Measurements from ENCODE around the gene MARCKSL1.

The MARCKSL1 gene

DNA sequence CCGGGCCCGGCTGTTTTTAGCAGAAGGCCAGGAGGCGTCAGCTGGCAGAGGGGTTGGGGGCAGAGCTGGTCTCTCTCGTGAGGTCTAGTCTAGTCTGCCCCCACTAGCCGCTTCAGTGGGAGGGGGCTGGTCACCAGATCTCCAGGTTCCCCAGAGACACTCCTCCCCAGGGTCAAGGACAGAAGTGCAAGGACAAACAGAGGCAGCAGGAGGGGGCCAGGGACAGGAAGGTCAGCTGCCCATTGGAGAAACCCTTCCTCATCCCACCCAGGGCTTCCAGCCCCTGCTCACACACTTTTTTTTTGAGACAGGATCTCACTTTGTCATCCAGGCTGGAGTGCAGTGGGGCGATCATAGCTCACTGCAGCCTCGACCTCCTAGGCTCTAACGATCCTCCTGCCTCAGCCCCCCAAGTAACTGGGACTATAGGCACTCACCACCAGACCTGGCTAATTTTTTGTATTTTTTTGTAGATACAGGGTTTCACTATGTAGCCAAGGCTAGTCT is 16.3 kb upstream of the MARCKSL1 start:
- no peak for DNase-seq

DNA sequence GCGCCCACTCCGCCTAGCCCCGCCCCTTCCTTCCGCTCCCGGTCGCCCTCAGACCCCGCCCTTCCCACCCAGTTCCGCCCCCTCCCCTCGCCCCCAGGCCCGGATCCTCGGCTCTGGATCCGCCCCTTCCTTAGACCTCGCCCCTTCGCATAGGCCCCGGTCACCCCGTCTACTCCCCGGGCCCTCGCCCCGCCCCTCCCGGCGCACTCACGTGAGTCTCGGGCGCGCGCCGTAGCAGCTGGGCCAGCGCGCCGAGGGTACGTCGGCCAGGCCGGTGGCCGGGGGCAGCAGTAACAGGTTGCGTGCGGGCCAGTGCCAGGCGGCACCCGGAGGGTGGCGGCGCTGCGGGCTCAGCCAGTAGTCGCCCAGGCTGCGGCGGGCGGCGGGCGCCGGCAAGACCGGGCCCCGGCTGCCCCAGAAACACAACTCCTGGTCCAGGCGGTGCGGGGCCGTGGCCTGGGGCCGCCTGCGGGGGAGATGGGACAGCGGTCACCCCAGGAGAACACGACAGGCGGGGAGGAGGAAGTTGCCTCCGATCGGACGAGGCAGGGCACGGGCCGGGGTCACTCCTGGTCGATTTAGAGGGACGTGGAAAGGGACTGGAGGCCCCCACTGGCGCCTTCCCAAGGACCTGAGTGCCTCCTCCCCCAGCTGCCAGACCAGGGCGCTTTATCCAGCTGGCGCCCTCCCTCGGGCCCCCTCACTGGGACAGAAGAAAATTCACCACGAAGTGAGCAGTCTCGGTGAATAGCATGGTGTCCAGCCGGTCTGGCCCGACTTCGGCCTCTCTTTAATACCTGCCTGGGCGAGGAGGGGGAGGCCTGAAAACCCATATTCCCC is 15.6 kb upstream of the MARCKSL1 start:
- peak; percentile 87 for DNase-seq

- DNase-seq: no peak
These were observed 14.9 kb upstream of the MARCKSL1 start for GRCh38 chr1:32350785-32351398.

GRCh38 chr1:32349211-32349708 is 13.2 kb upstream of the MARCKSL1 start:
- no peak for DNase-seq

- DNase-seq: no peak
These were observed 10.6 kb upstream of the MARCKSL1 start for GRCh38 chr1:32346532-32347157.

- DNase-seq: no peak
These were observed 9.3 kb upstream of the MARCKSL1 start for GRCh38 chr1:32345289-32345827.

GRCh38 chr1:32342704-32343103 is 6.7 kb upstream of the MARCKSL1 start:
- DNase-seq: no peak

DNA sequence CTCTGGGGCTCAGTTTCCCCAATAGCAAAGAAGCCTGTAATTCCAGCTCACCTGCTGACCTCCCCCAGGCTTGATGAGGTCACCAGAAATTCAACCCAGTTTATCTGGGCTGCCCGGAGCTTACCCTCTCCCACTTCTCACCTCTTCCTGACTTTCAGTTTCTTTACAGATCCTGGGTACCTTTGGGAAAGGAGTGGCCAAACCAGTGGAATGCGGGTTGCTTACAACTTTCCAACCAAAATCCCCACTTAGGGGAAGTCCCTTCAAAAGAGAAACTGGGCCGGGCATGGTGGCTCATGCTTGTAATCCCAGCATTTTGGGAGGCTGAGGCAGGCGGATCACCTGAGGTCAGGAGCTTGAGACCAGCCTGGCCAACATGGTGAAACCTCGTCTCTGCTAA is 5.9 kb upstream of the MARCKSL1 start:
- no peak for DNase-seq

GRCh38 chr1:32341186-32341757 is 5.2 kb upstream of the MARCKSL1 start:
- no peak for DNase-seq

- no peak for DNase-seq
These were observed 3.4 kb upstream of the MARCKSL1 start for GRCh38 chr1:32339363-32339978.

GRCh38 chr1:32338637-32339145 is 2.7 kb upstream of the MARCKSL1 start:
- DNase-seq: no peak

DNA sequence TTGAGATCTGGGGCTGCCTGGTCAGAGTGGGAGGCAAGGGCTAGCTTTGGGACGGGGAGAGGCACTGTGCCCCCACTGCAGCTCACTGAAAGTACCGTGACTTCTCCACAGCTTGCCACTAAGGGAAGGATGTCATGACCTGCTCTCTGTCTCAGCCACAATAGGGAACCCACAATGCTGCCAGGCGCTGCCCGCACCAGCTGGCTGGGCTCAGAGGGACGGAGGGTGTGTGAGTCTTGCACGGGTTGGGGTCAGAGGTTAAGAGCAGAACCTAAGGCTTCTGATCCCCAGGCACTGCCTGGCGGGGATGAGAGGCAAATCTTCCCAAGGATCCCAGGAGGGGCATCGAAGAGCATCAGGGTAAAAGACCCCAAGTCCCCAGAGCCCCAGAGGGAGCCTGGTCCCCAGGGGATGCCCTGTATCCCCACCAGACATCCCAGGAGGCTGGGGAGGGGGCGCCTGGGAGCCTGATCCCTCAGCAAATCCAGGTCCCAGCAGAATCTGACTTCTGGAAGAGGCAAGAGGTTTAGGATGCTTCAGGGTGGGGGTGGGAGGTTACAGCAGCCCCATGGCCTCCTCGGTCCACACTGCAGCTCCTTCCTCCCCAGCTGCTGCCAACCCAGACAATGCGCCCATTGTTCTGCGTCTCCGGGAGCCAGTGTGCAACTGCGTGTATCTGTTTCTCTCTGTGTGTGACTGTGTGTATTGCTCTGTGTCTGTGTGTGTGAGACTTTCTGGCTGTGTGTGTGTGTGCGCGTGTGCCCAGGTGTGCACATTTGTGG is 2.0 kb upstream of the MARCKSL1 start:
- no peak for DNase-seq

GRCh38 chr1:32336963-32337675 is 1.1 kb upstream of the MARCKSL1 start:
- DNase-seq: no peak

GRCh38 chr1:32336591-32336932 is 529 bp upstream of the MARCKSL1 start:
- DNase-seq: no peak

GRCh38 chr1:32335535-32335789 is 571 bp downstream of the MARCKSL1 start:
- no peak for DNase-seq

DNA sequence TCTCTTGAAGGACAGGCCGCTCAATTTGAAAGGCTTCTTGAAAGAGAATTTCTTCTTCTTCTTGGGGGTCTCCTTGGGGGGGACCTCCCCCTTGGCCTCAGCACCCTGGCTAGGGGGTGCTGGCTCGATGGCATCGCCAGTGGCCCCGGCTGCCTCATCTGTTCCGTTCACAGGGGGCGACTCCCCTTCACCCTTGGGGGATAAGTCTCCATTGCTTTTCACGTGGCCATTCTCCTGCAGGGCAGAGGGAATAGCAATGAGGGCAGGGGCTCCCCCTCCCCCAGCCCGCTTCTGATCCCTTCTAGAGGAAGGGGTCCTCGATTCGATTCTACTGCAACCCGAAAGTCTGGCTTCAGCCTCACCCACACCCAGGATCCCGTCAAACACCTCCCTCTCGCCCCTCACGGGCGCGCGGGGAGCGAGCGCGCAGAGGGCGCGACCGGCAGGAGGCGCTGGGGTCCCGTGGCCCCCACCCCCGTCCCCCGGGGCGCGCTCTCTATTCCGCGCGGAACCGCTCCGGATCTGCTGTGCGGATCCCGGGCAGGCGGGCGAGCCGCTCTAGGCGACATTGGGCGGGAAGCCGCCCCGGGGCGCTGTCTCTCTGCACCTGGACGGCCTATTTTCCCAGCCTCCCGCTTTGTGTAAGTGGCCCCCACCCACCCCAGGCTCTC is 1.0 kb downstream of the MARCKSL1 start:
- no peak for DNase-seq

- no peak for DNase-seq
These were observed 1.7 kb downstream of the MARCKSL1 start for GRCh38 chr1:32334274-32334861.

- no peak for DNase-seq
These were observed 2.6 kb downstream of the MARCKSL1 start for GRCh38 chr1:32333251-32333963.

GRCh38 chr1:32332290-32333079 is 3.5 kb downstream of the MARCKSL1 start:
- DNase-seq: no peak

Data from NCI-H2081 treated with DMSO at 0.1 percent for 48 hours (cell line).